IPS-NIHi11 (cell line): Measurements from ENCODE around the gene THRB.

Experiments used
- DNase-seq: peaks from one replicate; pipeline ENCODE4 v3.0.0; 2012; ENCODE audit warnings: mixed read lengths, low spot score

Gene THRB

DNA sequence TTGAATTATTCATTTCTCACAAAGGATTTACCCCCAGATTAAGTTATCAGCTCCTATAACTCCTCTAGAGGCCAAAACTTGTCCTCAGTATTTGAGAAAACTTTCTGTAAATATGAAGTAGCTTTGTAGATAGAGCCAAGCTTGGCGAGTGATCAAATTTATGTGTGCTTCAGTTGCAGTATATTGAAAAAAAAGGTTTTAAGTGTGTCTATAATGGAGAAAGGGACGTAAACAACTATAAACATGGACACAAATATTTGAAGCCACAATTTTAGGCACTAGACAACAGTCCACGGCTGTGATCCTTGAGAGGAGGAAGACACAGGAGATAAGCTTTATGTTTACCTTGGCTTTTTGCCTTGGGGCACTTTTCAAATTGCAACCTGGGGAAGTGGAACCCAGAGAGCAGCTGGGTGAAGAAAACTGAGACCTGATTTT, 118.7 kb downstream of the THRB start:
- DNase-seq: no peak

DNA sequence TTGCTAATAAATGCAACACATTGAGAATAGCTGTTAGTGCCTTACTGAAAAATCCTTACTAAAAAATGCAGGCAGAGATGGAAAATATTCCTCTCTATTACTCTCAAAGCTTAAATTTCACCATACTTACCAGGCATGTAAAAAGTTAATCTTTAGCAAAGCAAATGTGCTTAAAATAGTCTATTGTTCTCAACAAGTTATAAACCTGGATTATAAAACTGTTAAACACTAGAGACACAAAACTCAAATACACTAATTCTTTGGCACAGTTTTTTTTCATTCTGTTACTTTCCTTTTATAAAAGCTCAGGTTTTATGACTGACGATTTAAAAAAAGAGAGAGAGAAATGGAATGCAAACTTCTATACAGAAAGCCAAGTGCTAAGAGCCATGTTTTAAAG, 119.8 kb downstream of the THRB start:
- no peak for DNase-seq

DNA sequence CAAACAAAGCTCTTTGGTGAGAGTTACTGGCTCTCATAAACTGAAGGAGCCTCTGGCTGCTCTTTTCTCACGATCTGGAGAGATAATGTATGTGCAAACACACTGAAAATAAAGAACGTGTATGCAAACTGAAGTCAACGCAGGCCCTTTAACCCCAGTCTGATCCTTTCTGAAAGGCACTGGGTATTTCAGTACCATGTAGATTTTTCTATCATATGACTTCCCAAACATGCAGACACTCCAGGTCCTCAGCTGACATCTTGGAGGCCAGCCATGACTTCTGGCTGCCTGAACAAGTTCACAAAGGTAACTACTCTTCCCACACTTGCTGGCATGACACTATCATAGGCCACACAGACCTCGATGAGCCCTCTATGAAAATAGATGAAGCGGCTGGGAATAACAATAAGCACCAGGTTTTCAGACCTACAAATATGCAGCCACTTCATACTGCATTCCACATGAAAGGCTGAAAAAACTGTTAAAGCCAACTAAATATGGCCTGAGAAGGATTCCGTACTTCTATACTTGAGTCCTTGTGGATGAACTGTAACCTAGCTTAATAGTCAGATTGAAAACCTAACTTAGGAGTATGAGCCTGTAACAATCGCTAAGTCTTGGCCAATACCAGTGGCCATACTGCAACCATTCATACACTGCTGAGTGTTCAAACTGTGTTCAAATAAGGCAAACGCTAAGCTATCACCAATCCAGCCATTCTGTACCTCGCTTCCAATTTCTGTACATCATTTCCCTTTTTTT, 121.3 kb downstream of the THRB start:
- DNase-seq: no peak

DNA sequence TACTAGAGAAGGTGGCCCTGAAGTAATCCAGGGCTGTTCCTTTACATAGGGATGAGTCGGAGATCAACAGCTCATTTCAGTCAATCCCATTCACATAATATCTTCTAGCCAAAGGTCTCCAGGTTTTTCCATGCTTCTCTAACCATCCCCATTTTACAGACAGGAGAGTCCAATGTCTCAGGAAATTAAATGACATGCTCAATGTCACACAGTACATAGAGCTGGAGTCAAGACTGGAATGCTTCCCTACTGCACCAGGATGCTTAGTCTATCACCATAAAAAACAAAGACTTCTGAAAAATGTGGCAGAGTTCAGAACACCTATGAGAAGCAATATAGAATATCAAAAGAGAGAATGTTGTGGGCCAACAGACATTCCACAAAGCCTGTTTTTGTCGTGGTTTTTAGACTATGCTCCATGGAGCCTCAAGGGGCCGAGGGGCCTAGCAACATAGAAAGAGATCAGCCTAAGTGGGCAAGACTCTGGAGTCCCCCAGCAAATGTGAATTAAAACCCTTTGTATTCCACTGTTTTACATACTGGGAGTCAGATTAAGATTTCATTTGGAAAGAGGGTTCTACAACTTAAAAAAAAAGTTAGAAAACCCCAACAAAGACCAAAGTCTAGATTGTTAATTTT, 122.0 kb downstream of the THRB start:
- no peak for DNase-seq

DNA sequence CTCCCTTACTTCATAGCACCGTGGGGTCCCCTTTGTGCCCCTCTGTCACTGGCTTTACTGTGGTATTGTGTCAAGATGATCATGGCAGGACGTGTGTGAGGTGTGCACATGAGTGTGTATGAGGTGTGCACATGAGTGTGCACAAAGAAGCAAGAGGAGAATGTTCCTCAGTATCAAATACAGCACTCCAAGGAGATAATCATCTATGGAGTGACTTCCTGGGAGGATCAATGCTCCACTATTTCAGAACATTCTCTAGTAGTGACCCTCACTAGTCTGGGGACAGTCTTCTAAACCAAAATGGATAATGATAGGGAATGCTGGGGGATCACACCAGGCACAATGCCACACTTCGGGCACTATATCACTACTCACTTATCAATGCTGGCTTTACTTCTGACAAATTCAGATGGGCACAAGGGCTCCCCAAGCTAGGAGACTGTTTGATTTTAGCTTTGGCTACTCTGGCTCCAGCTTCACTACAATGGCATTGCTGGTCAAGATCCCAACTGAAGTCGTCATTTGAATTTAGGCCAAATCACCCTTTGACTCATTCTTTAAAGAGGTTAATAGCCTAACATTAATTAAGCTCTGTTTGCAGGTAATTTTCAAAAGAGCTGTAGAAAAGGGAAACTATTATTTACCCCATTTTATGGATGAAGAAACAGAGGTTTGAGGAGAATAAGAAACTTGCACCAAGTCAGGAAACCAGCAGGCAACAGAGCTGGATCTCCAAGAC, 124.1 kb downstream of the THRB start:
- DNase-seq: no peak

DNA sequence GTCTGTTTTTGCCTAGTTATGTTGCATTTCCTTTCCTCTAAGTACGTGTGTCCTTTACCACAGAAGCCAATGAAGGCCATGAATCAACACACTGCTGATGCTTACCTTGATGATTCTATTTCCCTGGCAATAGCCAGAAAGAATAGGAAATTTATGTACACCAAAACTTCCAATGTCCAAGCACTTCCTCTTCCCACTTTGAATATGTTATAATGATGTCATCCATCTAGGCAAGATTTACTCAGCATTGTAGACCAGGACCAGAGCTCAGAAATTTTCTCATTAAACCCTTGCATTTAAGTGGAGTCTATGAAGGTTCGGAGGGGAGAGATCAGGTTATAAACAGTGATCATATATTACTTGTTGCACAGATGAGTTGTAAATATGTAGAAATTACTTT, 126.0 kb downstream of the THRB start:
- no peak for DNase-seq

DNA sequence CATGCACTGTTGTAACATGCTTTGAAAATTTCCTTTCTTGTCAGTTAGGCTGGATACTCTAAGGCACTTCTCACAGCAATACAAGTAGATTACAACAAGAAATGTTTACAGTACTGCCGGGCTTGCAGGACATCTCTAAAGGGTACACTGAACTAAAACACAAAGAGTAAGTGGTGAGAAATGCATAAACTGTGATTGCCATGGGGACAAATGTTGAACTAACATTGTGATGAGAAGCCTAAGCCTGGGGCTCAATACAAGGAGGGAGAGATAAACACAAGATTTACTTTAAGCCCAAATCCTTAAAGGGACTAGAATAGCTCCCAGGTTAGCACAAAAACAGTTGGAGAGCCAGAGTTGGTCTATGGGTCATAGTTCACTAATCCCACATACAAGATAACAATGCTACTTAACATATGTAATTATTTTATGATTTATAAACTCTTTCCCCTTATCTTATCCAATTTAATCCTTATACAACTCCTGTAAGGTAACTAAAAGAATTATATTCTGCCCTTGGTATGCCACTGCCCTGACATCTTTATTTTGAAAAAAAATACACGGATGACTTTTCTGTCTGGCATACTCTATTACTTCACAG, 126.9 kb downstream of the THRB start:
- DNase-seq: no peak

DNA sequence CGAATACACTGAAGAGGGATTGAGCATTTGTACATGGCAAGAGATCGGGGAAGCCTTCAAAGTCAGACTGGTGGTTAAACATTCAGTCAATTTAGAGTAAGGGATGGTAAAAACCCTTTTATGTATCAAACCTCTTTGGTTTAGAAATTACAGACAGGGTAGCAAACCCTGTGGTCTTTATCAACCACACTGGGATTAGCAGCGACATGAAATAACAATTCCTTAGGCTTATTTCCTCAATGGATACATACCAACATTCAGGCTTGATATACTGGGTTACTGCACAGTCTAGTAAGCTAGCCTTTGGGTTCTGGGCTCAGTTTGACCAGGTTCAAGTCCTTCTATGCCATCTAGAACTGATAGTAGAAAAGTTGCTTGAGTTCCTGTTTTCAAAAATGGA, 127.4 kb downstream of the THRB start:
- DNase-seq: no peak

DNA sequence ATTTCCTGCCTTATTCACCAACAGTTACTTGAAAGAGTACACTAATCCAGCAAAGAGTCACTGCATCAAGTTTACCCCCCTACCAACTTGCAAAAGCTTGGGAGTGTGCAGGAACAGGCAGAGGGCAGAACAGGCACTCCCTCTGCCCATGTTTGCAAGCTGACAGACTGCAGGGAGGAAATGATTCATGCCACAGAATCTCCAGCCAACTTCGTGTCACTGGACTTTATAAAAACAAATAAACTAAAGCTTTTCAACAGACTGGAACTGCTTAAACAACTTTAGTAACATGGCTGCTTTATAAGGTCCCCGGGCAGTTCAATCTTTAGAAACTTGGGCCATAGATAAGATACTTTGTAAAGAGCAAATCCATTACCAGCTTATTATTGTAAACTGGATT, 129.5 kb downstream of the THRB start:
- peak; percentile 18 for DNase-seq

DNA sequence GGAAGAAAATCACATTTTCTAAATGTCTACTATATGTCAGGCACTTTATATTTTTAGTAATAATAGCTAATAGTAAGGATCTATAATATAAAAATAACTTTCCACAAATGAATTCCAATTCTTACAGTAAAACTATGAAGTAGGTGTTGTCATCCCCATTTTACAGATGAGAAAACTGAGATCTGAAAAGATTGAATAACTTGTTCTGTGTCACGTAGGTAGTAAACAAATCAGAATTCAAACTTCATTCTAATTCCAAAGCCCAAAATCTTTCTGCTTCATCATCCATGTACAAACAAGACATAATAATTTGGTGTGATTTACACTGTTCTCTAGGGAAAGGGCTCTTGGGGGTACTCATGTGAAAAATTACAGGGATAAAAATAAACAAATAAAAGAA, 130.3 kb downstream of the THRB start:
- DNase-seq: no peak

DNA sequence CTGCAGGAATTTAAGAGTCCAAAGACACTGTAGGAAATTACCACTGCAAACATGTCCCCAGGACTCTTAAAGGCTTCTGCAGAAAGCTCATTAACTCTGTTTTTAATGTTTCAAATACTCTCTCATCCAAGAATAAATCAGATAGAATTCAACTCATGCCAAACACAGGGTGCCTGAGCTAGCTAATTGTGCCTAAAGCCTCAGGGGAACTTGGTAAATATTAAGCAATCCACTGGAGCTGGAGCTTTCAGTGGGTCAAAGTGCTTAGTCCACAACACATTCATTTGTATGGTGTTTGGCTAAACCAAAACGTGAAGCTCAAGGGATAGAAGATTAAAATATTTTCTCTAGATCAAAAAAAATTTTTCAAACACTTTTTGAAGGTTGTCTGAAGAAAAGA, 131.4 kb downstream of the THRB start:
- no peak for DNase-seq

DNA sequence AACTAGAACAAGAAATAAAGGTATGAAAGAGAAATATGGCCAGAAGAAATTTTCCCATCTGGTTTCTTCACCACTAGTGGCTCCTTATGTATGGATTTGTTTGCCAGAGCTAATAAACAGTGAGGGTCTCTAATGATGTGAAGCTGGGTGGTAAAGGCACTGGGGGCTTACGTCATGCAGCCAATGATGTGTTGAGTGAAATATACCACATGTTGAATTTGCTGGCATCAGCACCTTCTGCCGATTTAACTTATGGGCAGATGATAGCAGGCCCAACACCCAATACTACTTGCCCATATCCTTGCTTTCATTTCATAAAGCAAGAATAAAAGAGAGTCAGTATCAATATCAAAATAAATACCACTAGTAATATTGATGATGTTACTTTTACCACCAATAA, 133.0 kb downstream of the THRB start:
- no peak for DNase-seq

DNA sequence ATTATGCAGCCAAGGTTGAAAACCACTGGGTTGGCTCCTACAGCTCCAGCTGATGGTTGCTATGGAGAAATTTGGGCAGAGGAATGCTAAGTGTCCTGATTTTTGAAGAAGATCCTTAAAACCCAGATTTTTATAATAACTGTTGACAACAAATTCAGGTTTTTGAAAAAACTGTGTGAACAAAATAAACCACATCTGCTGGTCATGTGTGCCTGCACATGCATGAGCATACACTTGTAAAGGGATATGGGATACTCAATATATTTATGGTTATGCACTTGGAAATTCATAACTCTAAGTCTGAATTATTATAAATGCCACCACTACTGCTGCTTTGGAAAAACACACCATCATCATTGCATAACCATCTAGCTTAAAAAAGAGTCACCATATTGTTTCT, 133.7 kb downstream of the THRB start:
- DNase-seq: no peak

DNA sequence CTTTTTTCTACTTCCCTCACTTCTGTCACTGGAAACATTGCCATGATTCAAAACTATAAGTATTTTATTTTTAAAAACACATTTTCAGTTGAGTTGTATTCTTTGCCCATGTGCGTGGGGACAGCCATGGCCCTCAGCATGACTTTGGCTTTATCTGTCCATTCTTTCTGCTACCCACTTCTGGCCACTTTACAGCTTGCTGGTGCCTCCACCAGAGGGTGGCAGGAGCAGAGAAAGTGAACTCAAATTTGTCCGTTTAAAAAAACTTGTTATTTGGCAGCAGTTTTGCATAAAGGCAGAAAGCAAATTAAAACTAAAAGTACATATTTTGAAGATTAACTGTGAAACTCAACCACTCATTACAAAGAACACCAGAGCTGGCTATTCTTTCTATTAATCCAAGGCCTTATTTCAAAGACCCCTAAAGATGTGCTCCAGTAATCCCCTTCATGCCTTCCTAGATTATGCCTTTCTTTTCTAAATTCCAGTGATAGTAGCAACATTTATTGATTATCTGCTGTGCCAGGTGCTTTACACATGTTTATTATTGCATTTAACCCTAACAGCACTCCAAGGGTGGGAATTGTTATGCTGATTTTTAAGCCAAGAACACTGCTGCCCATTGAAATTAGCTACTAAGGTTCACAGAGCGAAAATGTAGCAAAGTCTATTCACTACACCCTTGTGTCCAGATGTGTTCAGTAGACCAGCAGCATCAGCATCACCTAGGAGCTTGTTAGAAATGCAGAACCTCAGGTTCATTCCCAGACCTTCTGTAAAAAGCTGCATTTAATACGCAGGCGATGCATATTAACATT, 134.8 kb downstream of the THRB start:
- DNase-seq: no peak

DNA sequence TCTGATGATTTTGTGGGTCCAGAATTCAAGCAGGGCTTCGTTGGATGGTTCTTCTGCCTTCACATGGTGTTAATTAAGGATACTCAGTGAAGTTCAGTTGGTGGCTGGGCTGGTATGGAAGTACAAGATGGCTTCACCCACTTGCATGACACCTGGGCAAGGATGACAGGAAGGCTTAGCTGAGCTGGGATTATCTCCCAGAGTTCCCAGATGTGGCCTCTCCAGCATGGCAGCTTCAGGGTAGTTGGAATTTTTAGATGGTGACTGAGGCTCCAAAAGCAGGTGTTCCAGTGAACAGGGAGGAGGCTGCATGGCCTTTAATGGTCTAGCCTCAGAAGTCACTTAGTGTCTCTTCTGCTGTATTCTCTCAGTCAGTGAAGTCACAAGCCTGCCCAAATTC, 135.5 kb downstream of the THRB start:
- no peak for DNase-seq

DNA sequence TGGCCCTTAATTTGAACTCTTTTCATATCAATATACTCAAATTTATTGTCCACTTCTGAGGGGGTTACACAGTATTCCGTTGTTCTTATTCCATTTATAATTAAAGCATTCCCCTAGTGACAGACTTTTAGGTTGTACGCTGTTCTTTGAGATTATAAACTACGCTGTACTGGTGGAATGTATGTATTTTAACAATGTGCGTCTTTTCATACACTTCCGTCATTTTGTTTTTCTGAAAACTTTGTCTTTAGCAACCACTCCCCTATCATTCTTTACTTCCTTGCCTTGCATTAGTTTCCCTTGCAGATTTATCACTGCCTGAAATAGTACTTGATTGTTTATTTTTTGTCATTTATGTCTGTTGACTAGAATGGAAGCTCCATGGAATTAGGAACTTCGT, 137.0 kb downstream of the THRB start:
- no peak for DNase-seq

DNA sequence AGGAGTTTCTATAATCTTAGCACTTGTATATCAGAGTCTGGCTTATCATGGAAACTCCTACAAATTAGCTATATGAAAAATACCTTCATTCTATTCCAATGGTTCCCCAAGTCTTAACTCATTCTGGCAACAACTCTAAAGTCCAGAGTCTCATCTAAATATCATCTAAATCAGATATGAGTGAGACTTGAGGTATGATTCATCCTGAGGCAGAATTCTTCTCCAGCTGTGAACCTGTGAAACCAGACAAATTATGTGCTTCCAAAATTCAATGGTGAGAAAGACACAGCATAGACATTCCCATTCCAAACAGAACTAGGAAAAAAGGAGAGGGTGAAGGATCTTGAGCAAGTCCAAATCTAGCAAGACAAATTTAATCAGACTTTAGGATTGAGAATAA, 138.8 kb downstream of the THRB start:
- no peak for DNase-seq

DNA sequence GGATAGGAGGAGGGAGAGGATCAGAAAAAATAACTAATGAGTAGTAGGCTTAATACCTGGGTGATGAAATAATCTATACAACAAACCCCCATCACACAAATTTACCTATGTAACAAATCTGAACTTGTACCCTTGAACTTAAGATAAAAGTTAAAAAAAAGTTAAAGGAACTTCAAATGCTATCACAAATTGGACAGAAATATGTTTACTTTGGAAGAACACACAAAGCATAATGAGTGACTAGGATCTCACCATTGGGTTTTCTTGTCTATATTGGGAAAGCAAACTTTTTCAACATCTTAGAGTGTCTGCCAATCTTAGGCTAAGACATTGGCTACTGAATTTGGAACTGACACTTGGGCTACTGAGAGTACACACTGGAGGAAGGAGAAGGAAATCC, 140.4 kb downstream of the THRB start:
- no peak for DNase-seq

DNA sequence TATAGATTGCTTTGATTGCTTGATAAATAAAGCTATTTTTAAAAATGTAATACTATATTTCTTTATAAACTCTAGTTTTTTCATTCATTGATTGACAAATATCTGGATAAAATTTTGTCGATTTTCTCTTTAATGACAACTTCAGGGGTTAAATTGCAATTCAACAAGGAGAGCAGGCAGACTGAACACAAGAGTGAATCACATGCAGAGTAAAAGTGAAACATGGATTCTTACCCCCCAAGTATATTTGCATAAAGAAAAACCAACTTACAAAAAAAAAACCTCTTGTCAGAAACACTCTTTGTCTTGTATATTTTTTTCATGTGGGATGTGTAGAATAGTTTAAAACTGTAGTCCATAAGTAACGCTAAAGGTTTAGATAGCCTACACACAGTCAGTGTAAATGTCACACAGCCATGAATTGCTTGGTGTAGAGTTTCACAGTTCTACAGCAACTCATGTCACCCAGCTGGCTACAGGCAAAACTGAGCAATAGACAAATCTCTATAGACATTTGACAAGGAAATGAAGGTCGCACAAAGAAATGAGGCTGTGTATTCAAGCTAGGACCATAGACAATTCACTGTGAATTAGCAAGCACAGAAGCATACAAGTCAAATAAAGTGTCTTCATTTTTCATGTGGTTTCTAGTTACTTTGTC, 141.6 kb downstream of the THRB start:
- DNase-seq: no peak

DNA sequence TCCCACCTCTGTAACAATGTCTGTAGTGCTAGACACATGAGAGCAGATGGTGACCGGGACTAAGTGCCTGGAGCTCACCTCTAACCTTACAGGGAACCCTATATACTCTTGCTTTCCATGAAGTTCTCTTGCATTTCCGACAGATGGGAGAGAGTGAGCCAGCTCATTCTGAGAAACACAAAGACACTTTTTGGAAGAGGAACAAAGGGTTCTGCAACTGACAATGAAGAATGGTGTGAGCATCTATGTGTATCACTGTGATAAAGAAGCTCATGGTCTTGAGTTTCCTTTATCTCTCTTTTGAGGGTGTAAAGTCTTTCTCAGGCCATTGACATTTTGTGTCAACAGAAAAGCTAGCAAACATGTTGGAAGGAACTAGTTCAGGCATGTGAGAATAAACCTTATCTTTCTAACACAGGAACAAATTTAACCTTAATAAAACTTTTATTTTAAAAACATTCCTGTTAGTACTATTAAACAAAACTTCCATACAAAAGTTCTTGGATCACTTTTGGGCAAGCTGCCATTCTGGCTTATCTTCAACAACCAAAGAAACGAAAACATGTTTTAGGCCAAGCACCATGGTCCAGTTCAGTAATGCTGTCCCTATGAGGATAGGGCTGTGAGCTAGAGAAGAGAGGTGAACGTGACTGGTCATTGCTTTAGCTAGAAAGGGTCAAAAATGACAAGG, 142.7 kb downstream of the THRB start:
- no peak for DNase-seq
